Dermis lymphatic vessel endothelial cell (primary cell): ENCODE data around the gene TRIM34. TPM values are rescaled to one million over a fixed set of nuclear protein-coding genes. Genes with fewer than 3 reads are reported as not detected.

Experiments used
- total RNA-seq: library from RNA; depleted of rRNA; stranded (reverse); fragments of >200 nt; gene quantifications from 2 replicates; pipeline ENCODE4 v1.2.1, GENCODE V29; 2014

TRIM34 gene
- 8.3 and 12.1 TPM in 2 replicates for total RNA-seq

GRCh38 chr11:5624489-5625279 is at the start of gene TRIM34:
Gene TRIM34, plus strand, starts transcription at chr11:5625001. Its CDS starts 7,331 bp downstream, at chr11:5632332.

DNA sequence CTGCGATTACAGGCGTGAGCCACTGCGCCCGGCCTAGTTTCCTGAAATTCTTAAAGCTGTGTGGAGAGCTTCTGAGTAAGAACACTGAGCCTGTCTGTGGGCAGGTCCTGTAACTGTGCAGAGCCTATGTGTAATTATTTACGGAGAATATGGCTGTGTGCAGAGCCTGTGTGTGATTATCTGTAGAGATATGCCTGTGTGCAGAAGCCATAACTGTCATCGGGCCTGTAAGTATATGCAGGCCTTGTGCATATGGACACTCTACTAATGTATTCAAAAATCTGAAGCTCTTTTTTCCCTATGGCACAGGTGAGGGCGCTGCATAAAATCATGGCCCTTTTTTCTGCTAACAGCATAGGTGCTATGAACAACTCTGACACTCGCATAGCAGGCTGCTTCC is 44.2 kb upstream of the TRIM34 start, which contains the start of gene OR52B6:
Gene OR52B6 (plus strand): TSS at position 301 of the 400 bp plus-strand sequence. CDS start 0 bp downstream, at position 301.

GRCh38 chr11:5596607-5597201 is 28.1 kb upstream of the TRIM34 start, which contains the start of gene TRIM6:
Gene TRIM6, plus strand, starts transcription at chr11:5596637. Its CDS starts 261 bp downstream, at chr11:5596898.

GRCh38 chr11:5684646-5685362 is 60.0 kb downstream of the TRIM34 start, which contains the start of gene TRIM5:
Gene TRIM5, minus strand, starts transcription at chr11:5685074. Its CDS starts 4,897 bp downstream, at chr11:5680177.

DNA sequence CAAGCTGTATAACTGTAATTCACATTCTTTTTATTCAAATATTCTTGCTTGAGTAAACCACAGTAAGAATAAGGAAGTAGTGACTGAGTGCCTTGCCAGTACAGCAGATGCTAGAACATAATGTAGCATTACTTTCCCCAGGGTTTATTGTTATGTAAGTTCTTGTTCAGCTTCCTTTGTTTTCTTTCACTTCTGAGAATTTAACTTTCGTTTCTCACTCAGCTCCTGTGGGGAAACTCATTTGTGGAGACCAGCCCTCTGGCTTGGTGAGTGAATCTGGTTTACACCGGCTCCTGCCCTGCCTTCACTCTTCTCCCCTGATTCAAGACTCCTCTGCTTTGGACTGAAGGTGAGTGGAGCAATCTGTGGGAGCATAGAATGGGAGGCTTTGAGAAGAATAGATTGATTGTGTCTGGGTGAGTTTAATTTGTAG is 64.8 kb downstream of the TRIM34 start, which contains the start of gene TRIM22:
Gene TRIM22 (plus strand): TSS at position 240 of the 433 bp plus-strand sequence. CDS start 6,443 bp downstream, outside the sequence.

Other genes starting within 250 kb of the TRIM34 start
- not detected in 2 replicates for gene OR51M1, start 241.2 kb upstream of the TRIM34 start, total RNA-seq
- gene OR51Q1, start 202.9 kb upstream of the TRIM34 start, total RNA-seq: not detected in 2 replicates
- not detected in 2 replicates for gene OR51I1, start 183.5 kb upstream of the TRIM34 start, total RNA-seq
- not detected in 2 replicates for gene OR51I2, start 175.7 kb upstream of the TRIM34 start, total RNA-seq
- not detected in 2 replicates for gene OR52D1, start 136.3 kb upstream of the TRIM34 start, total RNA-seq
- 0.09 TPM in 1 of 2 replicates, not detected in the other for gene UBQLN3, start 115.0 kb upstream of the TRIM34 start, total RNA-seq
- gene UBQLNL, start 108.3 kb upstream of the TRIM34 start, total RNA-seq: not detected in 2 replicates
- gene OR52H1, start 76.5 kb upstream of the TRIM34 start, total RNA-seq: 0.09 and 0.11 TPM in 2 replicates
- not detected in 2 replicates for gene OR52B6, start 44.1 kb upstream of the TRIM34 start, total RNA-seq
- gene TRIM6, start 28.4 kb upstream of the TRIM34 start, total RNA-seq: 0.43 and 1.5 TPM in 2 replicates
- gene TRIM5, start 60.1 kb downstream of the TRIM34 start, total RNA-seq: 54.8 and 60.8 TPM in 2 replicates
- 30.5 and 46.6 TPM in 2 replicates for gene TRIM22, start 64.8 kb downstream of the TRIM34 start, total RNA-seq
- not detected in 2 replicates for gene OR56B1, start 111.4 kb downstream of the TRIM34 start, total RNA-seq
- gene OR52N4, start 129.2 kb downstream of the TRIM34 start, total RNA-seq: not detected in 2 replicates
- not detected in 2 replicates for gene OR52N5, start 158.4 kb downstream of the TRIM34 start, total RNA-seq
- gene OR52N1, start 166.3 kb downstream of the TRIM34 start, total RNA-seq: not detected in 2 replicates
- gene OR52N2, start 183.9 kb downstream of the TRIM34 start, total RNA-seq: not detected in 2 replicates
- not detected in 2 replicates for gene OR52E6, start 216.9 kb downstream of the TRIM34 start, total RNA-seq
- not detected in 2 replicates for gene OR52E8, start 232.7 kb downstream of the TRIM34 start, total RNA-seq